Naive thymus-derived CD8-positive, alpha-beta T cell (primary cell): Measurements from ENCODE around the gene SUMF1. TPM values are rescaled to one million over a fixed set of nuclear protein-coding genes. Genes with fewer than 3 reads are reported as not detected.

Experiments used
- ATAC-seq, 2 donors: fragments of 150-1000 bp; cut with Tn5 transposase in 1 of 2; sonication (Bioruptor Pico), chemical (Tn5 transposase) in 1 of 2; 1 replicate in 1 of 2; 2 replicates in 1 of 2; pipeline ENCODE4 v1.10.0; 2021; ENCODE audit warnings: mild to moderate bottlenecking in 2 of 2, moderate library complexity in 2 of 2
- POLR2A ChIA-PET: fragments of 350-600 bp; sonication (Branson Sonifier 250); formaldehyde crosslinking; loops from one replicate; lab custom pipeline; 2021; ENCODE audit warnings: antibody characterized with exemption; lab: Charles Lee
- DNase-seq, 10 donors: peaks; one replicate each; pipeline versions ENCODE4 v3.0.0 to v3.0.0-alpha.2; 2020 to 2022
- H3K27ac Mint-ChIP-seq, 10 donors: one replicate each; pipeline ENCODE4 v1.8.0; 2020 to 2022; ENCODE audit warnings: mild to moderate bottlenecking in 10 of 10, mixed read lengths in 10 of 10, moderate library complexity in 4 of 10, inconsistent platforms in 1 of 10
- H3K27me3 Mint-ChIP-seq, 5 donors: one replicate each; pipeline ENCODE4 v1.8.0; 2021 to 2022; ENCODE audit warnings: mixed read lengths in 5 of 5
- H3K36me3 Mint-ChIP-seq, 3 donors: one replicate each; pipeline ENCODE4 v1.8.0; 2020 to 2022; ENCODE audit warnings: mixed read lengths in 3 of 3, mild to moderate bottlenecking in 2 of 3, inconsistent platforms in 1 of 3
- H3K4me1 Mint-ChIP-seq, 4 donors: one replicate each; pipeline ENCODE4 v1.8.0; 2021 to 2022; ENCODE audit warnings: mixed read lengths in 4 of 4
- H3K4me3 Mint-ChIP-seq, 10 donors: one replicate each; pipeline ENCODE4 v1.8.0; 2020 to 2022; ENCODE audit warnings: mild to moderate bottlenecking in 10 of 10, mixed read lengths in 10 of 10, moderate library complexity in 6 of 10, inconsistent platforms in 1 of 10
- H3K9me3 Mint-ChIP-seq, 9 donors: one replicate each; pipeline ENCODE4 v1.8.0; 2020 to 2022; ENCODE audit warnings: mixed read lengths in 9 of 9, mild to moderate bottlenecking in 3 of 9, inconsistent platforms in 1 of 9, moderate library complexity in 1 of 9
- polyA plus RNA-seq, 3 donors: library from polyadenylated mRNA; unstranded; fragments of 300-500 nt; fragmentation: Illumina TruSeq; gene quantifications; one replicate each; pipeline ENCODE4 v1.2.3, GENCODE V29; 2021
- total RNA-seq, 8 experiments: library from RNA in 2 of 8; stranded (reverse) in 2 of 8; gene quantifications; one replicate each; pipeline ENCODE4 v1.2.3 and lab custom pipeline; 2021 to 2026

SUMF1 gene
- total and polyA plus RNA-seq, 5 experiments from 2014 or later = 13.7 to 36.4 (median 23.4) TPM

GRCh38 chr3:4356546-4357410 is 110.3 kb downstream of the SUMF1 start:
- POLR2A ChIA-PET = no interaction called here

GRCh38 chr3:4356220-4356540 is 110.9 kb downstream of the SUMF1 start:
- DNase-seq (no peak), ATAC-seq (no peak)
- peak overlapping the region in 1 of 10 donors; percentile 32 for H3K27ac Mint-ChIP-seq
- H3K4me3 Mint-ChIP-seq = no peak overlapping the region
- H3K36me3 Mint-ChIP-seq = peaks cover 0 to 7% (median 0%) of the 10 kb centered on the region in 3 donors
- H3K27me3 Mint-ChIP-seq = no peaks in the 10 kb centered on the region
- POLR2A ChIA-PET = no interaction called here
- peaks cover 6 to 14% (median 11%) of the 10 kb centered on the region in 4 donors for H3K4me1 Mint-ChIP-seq
- H3K9me3 Mint-ChIP-seq = no peaks in the 10 kb centered on the region

More at GRCh38 chr3:4356546-4357410, 110.3 kb downstream of the SUMF1 start:
- Mint-ChIP-seq H3K36me3 (peaks cover 0 to 13% (median under 1%) of the 10 kb centered on the region in 3 donors), H3K27ac (no peak overlapping the region), H3K4me3 (no peak overlapping the region), H3K9me3 (no peaks in the 10 kb centered on the region), H3K27me3 (no peaks in the 10 kb centered on the region), H3K4me1 (peaks cover 4 to 8% (median 7%) of the 10 kb centered on the region in 4 donors)
- DNase-seq = no peak
- ATAC-seq = no peak

GRCh38 chr3:4355401-4356219 is 111.5 kb downstream of the SUMF1 start:
- Mint-ChIP-seq H3K27me3 (no peaks in the 10 kb centered on the region), H3K4me3 (no peak overlapping the region), H3K9me3 (no peaks in the 10 kb centered on the region), H3K27ac (peak overlapping the region in 4 of 10 donors; percentile 14 to 57 (median 32)), H3K36me3 (peaks cover 0 to 3% (median 0%) of the 10 kb centered on the region in 3 donors), H3K4me1 (peaks cover 9 to 18% (median 15%) of the 10 kb centered on the region in 4 donors)
- DNase-seq (no peak), ATAC-seq (no peak)
- POLR2A ChIA-PET = no interaction called here

GRCh38 chr3:4351872-4352271 is 115.2 kb downstream of the SUMF1 start:
- DNase-seq = no peak
- H3K36me3 Mint-ChIP-seq = peaks cover 0 to 6% (median 3%) of the 10 kb centered on the region in 3 donors

GRCh38 chr3:4351164-4351855 is 115.8 kb downstream of the SUMF1 start:
- Mint-ChIP-seq H3K4me3 (peak overlapping the region; percentile 55 to 84 (median 69)), H3K36me3 (peaks cover 0 to 6% (median 3%) of the 10 kb centered on the region in 3 donors), H3K27ac (peak overlapping the region in 9 of 10 donors; percentile 11 to 88 (median 68)), H3K27me3 (no peaks in the 10 kb centered on the region), H3K9me3 (no peaks in the 10 kb centered on the region), H3K4me1 (peaks cover 9 to 24% (median 18%) of the 10 kb centered on the region in 4 donors)
- POLR2A ChIA-PET = interaction anchor here (1.3 to 1.4 kb wide), 2 partner anchors 10 to 282 kb away, joined by 3 to 4 read pairs; no protein-coding TSS in a partner anchor
- DNase-seq (peak in 1 of 10 donors; percentile 2), ATAC-seq (peak; percentile 69 to 76)

More at GRCh38 chr3:4351872-4352271, 115.2 kb downstream of the SUMF1 start:
- ATAC-seq = no peak
- Mint-ChIP-seq H3K27ac (peak overlapping the region in 7 of 10 donors; percentile 10 to 82 (median 68)), H3K27me3 (no peaks in the 10 kb centered on the region), H3K4me3 (peak overlapping the region in 9 of 10 donors; percentile 40 to 84 (median 70)), H3K4me1 (peaks cover 9 to 21% (median 17%) of the 10 kb centered on the region in 4 donors), H3K9me3 (no peaks in the 10 kb centered on the region)
- POLR2A ChIA-PET = no interaction called here

GRCh38 chr3:4350789-4351163 is 116.3 kb downstream of the SUMF1 start:
- Mint-ChIP-seq H3K36me3 (peaks cover 0 to 6% (median 3%) of the 10 kb centered on the region in 3 donors), H3K9me3 (no peaks in the 10 kb centered on the region), H3K27me3 (no peaks in the 10 kb centered on the region), H3K27ac (peak overlapping the region in 7 of 10 donors; percentile 7 to 82 (median 35)), H3K4me3 (peak overlapping the region; percentile 34 to 84 (median 62)), H3K4me1 (peaks cover 9 to 29% (median 19%) of the 10 kb centered on the region in 4 donors)
- peak; percentile 88 to 95 for ATAC-seq
- POLR2A ChIA-PET = interaction anchor here (1.3 to 1.4 kb wide), 2 partner anchors 10 to 283 kb away, joined by 3 to 4 read pairs; no protein-coding TSS in a partner anchor
- DNase-seq = peak in 9 of 10 donors; percentile 16 to 71 (median 59)

GRCh38 chr3:4343258-4343657 is 123.8 kb downstream of the SUMF1 start:
- H3K36me3 Mint-ChIP-seq = peaks cover 0 to 10% (median 7%) of the 10 kb centered on the region in 3 donors
- no peak overlapping the region for H3K4me3 Mint-ChIP-seq
- POLR2A ChIA-PET = no interaction called here
- H3K9me3 Mint-ChIP-seq = no peaks in the 10 kb centered on the region
- H3K27ac Mint-ChIP-seq = no peak overlapping the region
- H3K27me3 Mint-ChIP-seq = no peaks in the 10 kb centered on the region
- H3K4me1 Mint-ChIP-seq = peaks cover 0 to 12% (median 7%) of the 10 kb centered on the region in 4 donors
- DNase-seq (no peak), ATAC-seq (no peak)

- POLR2A ChIA-PET = interaction anchor here (1.0 kb wide), 1 partner anchor 10 kb away, joined by 3 read pairs; no protein-coding TSS in a partner anchor
- no peak overlapping the region for H3K27ac Mint-ChIP-seq
- H3K36me3 Mint-ChIP-seq = peaks cover 0 to 11% (median 7%) of the 10 kb centered on the region in 3 donors
- DNase-seq (no peak), ATAC-seq (no peak)
- no peaks in the 10 kb centered on the region for H3K9me3 Mint-ChIP-seq
- H3K27me3 Mint-ChIP-seq = no peaks in the 10 kb centered on the region
- H3K4me1 Mint-ChIP-seq = peaks cover 0 to 10% (median 4%) of the 10 kb centered on the region in 4 donors
- H3K4me3 Mint-ChIP-seq = no peak overlapping the region
These were observed 125.8 kb downstream of the SUMF1 start for GRCh38 chr3:4341336-4341675.

- Mint-ChIP-seq H3K36me3 (peaks cover 0 to 11% (median 7%) of the 10 kb centered on the region in 3 donors), H3K4me3 (no peak overlapping the region), H3K27me3 (no peaks in the 10 kb centered on the region), H3K4me1 (peaks cover 0 to 10% (median 0%) of the 10 kb centered on the region in 4 donors), H3K27ac (no peak overlapping the region), H3K9me3 (no peaks in the 10 kb centered on the region)
- no peak for ATAC-seq
- POLR2A ChIA-PET = interaction anchor here (1.0 kb wide), 1 partner anchor 10 kb away, joined by 3 read pairs; no protein-coding TSS in a partner anchor
- no peak for DNase-seq
These were observed 126.4 kb downstream of the SUMF1 start for GRCh38 chr3:4340411-4341335.

GRCh38 chr3:4340077-4340410 is 127.0 kb downstream of the SUMF1 start:
- H3K27me3 Mint-ChIP-seq = no peaks in the 10 kb centered on the region
- peaks cover 0 to 11% (median 7%) of the 10 kb centered on the region in 3 donors for H3K36me3 Mint-ChIP-seq
- no peaks in the 10 kb centered on the region for H3K9me3 Mint-ChIP-seq
- POLR2A ChIA-PET = no interaction called here
- peaks cover 0 to 10% (median 0%) of the 10 kb centered on the region in 4 donors for H3K4me1 Mint-ChIP-seq
- ATAC-seq = no peak
- DNase-seq = no peak
- H3K4me3 Mint-ChIP-seq = no peak overlapping the region
- H3K27ac Mint-ChIP-seq = no peak overlapping the region

- no peak for ATAC-seq
- Mint-ChIP-seq H3K36me3 (peaks cover 0 to 11% (median 7%) of the 10 kb centered on the region in 3 donors), H3K27ac (no peak overlapping the region), H3K4me1 (peaks cover 0 to 8% (median 0%) of the 10 kb centered on the region in 4 donors), H3K4me3 (no peak overlapping the region), H3K9me3 (no peaks in the 10 kb centered on the region), H3K27me3 (no peaks in the 10 kb centered on the region)
- POLR2A ChIA-PET = no interaction called here
- no peak for DNase-seq
These were observed 128.3 kb downstream of the SUMF1 start for GRCh38 chr3:4338751-4339150.
